ENCODE data around the gene MDC1.

DNA sequence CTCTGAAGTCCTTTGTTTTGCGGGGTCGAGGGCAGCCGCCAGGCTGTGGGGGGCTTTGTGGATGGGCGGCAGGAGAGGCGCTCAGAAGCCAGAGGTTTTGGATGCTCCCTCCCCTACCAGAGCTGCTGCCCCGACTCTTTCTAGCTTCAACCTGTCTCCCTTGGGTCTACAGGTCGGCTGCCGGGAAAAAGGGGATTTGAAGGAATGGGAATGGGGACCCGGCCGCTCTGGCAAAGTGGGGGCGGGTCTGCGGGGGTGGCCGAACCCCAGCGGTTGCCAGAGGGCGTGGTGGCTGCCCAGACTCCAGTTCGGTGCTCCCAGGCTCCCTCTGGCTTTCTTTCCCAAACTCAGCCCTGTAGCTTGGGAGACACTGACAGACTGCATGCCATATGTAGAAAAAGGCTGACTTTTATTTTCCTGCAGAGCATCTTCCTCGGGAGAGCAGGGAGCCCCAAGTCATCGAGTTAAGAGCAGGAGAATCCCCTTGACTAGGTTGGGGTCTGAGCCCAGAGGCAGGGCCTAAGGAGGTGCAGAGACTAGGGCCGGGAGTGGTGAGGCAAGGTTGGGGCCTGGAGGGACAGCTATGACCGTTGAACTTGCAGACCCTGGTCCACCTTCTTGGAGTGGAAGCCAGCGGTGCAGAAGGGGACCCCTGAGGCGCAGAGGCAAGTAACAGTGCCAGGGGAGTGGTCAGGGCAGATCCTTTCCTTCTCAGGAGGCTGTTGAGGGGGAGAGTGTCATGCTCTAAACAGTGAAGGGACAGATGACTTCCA is 29.2 kb downstream of the MDC1 start:
- TF ChIP-seq POLR2A (IDR thresholded peaks at IDR 0.05) (no peak), POLR2AphosphoS5 (IDR thresholded peaks at IDR 0.05) (no peak), EP300 (IDR thresholded peaks at IDR 0.05) (no peak)
- TF ChIP-seq, protein P1, sequence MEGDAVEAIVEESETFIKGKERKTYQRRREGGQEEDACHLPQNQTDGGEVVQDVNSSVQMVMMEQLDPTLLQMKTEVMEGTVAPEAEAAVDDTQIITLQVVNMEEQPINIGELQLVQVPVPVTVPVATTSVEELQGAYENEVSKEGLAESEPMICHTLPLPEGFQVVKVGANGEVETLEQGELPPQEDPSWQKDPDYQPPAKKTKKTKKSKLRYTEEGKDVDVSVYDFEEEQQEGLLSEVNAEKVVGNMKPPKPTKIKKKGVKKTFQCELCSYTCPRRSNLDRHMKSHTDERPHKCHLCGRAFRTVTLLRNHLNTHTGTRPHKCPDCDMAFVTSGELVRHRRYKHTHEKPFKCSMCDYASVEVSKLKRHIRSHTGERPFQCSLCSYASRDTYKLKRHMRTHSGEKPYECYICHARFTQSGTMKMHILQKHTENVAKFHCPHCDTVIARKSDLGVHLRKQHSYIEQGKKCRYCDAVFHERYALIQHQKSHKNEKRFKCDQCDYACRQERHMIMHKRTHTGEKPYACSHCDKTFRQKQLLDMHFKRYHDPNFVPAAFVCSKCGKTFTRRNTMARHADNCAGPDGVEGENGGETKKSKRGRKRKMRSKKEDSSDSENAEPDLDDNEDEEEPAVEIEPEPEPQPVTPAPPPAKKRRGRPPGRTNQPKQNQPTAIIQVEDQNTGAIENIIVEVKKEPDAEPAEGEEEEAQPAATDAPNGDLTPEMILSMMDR (IDR thresholded peaks at IDR 0.05), result peak in 1 of 4 experiments; percentile 28

All from sigmoid colon (tissue), 4 donors.